ENCODE results near the gene CXXC5.

The CXXC5 gene

DNA sequence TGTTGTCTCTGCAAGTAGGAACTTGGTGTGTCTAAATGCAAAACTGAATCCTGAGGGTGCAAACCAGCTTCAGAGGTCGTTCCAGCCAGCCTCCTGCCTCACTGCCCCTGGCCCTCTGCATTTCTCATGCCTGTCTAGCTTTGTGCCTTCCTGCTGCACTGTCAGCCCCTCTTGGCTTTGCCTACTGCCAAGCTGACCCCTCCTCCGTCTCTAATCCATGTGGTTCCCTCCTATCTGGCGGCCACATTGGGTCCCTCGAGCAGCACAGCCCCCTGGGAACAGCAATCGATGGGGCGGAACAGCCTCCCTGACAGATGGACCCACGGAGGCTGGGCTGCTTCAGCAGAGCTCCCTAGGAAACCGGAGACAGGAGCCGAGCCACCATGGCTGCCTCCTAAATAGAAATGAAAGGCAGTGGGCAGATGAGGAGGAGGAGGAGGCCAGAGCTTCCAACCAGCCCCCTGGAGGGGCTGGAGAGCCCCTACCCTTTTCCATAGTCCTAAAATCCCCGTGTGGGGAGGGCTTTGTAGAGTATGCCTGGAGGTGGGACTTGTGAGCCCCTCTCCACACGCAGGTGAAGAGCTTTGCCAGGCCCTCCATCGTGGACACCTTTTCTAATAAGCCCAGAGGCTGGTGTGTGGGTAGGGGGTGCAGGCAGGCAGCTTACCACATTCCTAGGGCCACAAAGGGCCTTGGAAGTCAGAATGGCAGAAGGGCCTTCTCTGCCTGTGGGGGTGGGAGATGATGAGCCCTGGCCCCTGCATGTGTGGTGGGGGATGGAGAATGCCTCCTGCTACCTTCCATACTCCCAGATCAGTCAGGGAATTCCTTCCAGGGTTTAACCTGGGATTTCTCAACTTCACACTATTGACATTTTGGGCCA, 9.2 kb upstream of the CXXC5 start:
- no peak for DNase-seq

DNA sequence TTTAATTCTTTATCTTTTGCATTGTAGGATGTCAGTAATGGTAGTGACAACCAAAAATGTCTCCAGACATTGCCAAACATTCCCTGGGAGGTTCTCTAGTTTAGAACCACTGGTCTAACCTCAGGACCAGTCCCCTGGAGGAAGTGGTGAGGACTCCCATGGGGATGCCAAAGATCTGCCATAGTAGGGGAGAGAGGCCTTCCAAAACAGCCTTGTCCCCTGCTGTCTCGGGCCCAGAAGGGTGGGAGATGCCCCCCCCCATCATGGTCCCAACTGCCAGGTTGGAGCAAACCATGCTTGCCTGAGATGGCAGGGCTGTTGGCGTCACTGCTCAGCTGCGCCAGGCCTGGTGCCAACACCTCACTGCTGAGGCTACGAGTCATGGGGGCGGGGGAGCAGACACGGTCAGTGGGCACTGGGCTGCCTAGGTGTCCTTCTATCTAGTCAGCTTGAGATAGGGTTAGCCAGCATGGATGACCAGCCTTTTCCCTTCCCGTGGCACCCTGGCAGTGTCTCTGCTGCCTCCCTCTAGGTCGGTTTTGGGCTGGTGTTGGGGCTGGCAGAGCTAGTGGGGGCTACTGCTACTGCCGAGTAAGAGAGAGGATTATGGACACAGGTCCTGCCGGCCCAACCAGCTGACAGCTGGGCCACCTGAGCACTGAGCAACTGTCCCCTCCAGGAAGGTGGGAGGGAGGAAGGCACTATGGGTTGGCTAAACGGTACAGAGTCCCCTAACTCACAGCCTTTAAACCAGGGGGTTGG, 8.3 kb upstream of the CXXC5 start:
- DNase-seq = no peak

DNA sequence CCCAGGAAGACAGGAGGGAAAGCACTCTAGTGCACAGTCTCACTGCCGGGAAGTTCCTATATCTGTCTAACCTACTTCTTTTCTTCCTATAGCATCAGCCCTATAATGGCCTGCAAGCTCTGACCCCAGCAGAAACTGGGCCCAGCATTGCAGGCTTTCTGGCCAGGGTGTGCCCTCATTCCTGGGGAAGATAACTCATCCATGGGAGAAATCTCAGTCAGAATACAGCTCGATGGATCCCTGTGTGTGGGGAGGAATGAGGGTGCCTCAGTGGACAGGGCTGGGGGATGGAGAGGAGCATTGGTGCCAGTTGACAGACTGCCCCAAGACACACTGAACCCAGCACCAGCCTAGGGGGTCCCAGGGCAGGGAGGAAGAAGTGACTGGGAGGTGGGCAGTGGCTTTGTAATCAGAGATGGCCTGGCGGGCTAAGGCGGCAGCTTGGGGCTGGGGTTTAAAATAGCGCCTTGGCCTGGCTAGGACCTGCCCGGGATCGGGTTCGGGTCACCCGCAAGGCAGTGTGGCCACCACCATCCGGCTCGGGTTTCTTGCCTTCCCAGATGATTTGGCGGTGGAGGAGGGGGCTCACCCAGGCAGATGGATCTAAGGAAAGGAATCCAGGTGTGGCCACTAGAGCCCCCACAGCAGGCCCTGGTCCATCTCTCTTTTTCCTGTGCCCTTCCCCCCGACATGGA, 7.6 kb upstream of the CXXC5 start:
- no peak for DNase-seq

DNA sequence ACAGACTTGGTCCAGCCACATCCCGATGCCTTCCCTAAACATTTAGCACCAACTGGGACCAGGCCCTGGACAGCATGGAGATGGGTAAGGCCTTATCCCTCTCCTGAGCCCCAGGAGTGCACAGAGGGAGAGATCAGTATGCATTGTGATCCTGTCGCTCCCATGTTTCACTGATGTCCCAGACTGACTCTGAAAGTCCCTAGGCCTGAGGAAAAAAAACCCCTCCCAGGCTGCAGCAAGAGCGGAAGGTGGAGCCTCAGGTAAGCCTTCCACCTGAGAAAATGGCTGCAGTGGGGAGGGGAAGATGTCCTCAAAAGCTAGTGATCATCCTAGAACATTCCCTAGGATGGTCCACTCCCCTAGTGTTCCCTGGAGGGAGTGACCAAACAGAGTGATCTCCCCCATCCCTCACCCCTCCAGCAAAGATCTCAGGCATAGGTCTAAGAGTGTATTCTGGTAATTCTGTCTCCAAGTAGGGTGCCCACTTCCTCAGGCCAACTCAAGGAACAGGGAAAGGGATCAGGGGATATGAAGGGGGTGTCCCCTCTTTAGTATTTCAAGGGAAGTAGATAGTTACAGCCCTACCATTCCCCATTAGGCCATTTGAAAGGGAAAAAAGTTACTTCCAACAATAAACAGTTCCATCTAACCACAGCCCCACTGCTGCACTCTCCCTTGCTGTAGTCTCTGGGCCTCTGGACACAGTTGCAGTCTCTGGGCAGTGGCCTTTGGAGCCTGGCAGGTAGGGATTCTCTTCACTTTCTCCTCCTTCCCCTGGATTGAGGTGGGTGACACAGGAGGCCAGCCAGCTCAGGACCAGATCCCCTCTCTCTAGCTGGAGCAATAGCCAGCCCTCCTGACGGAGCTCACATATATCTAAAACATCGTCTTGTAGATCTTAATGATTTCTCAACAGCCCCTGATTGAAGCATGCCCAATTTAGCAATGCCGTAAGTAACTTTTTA, 6.8 kb upstream of the CXXC5 start:
- DNase-seq = no peak

- DNase-seq = no peak
Observed at GRCh38 chr5:139642213-139642612, 5.9 kb upstream of the CXXC5 start.

GRCh38 chr5:139642891-139643871, 5.0 kb upstream of the CXXC5 start:
- DNase-seq = no peak

DNA sequence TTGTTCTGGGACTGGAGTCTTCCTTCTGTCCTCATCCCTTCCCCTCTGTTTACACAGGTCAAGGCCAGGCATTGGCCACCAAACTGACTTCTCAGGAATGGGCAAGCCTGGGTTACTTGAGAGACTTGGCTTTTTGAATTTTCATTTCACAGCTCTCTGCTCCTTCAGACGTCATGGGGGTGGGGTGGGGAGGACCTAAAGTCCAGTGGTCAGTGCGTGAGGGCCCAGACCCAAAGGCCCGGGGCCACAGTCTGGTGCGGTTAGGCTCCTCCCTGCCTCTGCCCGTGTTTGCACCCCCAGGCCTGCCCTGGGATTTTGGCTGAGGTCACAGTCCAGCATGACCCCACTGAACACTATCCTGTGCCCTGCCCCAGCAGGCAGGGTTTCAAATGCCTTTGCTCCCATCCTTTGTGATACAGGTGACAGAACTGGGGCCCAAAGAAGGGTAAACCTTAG, 4.1 kb upstream of the CXXC5 start:
- DNase-seq = no peak

GRCh38 chr5:139644646-139645429, 3.3 kb upstream of the CXXC5 start:
- no peak for DNase-seq

DNA sequence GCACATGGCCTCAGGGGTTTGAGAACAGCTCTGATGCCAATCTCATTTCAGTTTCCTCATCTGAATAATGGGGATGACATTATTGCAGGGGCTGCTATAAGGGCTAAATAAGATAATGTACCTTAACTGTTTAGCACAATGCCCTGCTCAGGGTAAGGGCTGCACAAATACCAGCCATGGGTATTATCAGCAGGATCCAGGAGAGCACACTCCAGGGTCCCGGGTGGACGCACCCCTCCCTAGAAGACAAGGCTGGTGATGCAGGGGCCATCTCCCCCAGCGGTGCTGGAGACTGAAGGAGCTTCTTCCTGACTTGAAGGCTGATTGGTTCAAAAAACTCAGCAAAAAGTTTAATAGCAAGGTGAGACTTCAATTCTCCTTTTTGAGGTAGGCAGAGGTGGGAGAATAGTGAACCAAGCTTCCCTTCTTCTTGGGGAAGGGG, 2.7 kb upstream of the CXXC5 start:
- no peak for DNase-seq

DNA sequence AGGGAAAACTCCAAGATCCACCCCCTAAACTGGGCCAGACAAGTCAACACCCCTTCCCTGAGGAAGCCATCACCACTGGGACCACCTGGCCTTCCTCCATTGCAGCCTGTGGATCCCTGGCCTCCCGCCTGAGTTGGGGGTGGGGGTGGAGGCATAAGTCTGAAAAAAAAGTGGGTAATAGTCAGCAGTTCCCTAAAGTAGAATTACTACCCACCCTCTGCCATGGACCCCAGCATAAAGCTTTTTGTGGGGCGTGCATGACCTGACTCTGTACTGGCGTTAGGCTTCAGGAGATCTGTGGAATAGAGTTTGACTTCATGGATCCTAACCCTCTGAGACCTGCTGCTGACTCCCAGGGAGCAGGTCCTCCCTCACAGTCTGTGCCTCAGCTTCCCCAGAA, 2.0 kb upstream of the CXXC5 start:
- no peak for DNase-seq

DNA sequence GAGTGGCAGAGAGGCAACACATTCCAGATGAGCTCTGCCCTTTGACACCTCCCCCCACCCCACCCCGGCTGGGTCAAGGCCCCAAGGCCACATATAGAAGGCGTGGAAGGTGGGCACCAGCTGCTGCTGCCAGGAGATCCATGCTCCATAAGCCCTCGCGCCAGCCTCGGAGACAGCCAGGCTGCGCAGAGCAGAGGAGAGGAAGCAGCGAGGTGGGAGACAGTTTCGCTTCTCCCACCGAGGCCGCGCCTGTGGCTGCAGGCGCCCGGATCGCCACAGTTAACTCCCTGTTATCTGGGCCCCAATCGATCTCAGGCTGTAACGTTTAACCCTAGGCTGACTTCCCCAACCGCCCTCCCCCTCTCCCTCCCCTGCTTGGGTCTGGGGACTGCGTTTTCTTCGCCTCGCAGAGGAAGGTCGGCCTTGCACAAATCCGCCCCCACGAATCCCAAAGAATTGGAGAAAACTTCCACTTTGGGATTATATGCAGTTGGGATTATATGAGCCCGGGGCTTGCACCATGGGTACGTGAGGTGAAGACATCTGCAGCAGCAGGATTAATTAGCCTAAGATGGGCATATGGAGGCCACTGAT, 1.1 kb upstream of the CXXC5 start:
- no peak for DNase-seq

DNA sequence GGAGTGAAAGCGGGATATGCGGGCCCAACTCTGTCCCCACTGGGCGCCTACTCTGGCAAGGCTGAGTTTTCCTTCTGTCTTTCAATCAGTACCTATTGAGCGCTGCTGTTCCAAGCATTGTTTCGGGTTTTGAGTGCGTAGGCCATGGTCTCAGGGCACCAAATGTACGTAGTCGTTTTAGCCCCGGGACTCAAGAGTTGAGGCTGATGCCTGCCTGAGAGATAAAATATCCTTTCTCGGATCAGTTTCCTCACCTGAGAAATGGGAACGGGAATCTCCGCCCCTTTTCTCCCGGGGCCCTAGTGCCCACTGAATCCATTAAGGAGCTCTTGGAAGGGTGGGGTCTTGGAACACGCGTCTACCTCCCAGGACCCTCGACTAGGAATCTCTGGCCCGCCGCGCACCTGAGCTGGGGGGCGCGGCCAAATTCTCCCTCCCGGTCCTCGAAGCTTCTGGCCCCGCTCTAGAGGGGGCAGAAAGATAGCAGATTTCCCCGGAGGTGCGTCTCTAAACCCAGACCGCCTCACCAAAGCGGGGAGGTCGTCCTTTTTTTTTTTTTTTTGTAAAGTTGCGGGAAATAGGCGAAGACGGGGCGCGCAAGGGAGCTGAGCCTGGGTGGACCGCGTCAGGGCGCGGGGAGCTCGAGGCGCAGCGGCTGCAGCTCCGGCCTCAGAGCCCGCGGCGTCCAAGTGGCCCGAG, 494 bp upstream of the CXXC5 start:
- DNase-seq = no peak

GRCh38 chr5:139649082-139649991, 1.2 kb downstream of the CXXC5 start:
- DNase-seq = no peak

DNA sequence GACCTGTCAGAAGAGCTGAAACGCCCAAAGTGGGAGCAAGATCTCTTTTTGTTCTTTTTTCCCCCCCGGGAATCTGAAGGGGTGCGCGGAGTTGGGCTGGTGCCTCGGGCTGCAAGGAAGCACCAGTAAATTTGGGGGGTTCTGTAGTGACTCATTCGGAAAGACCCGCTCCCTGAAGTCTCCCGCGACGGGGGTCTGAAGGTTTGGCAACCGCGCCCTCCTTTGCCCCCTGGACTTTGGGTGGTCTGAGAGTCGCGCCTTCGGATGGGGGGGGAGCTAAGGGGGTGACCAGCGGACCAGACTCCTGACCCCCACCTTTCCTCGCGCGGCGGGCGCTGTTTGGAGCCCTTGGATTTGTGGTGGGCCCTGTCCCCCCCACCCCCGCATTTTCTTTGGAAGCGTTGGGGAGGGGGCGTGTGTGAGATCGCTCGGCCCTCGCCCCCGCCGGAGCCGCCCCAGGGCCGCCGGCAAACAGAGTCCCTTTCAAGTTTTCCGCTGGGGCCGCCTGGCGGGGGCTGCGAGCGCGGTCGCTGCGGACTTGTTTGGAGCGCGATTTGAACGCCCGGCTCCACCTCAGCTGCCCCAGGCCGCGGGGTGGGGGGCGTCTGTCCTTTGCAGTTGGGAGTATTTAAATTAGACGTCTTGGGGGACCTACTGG, 2.0 kb downstream of the CXXC5 start:
- DNase-seq = no peak

DNA sequence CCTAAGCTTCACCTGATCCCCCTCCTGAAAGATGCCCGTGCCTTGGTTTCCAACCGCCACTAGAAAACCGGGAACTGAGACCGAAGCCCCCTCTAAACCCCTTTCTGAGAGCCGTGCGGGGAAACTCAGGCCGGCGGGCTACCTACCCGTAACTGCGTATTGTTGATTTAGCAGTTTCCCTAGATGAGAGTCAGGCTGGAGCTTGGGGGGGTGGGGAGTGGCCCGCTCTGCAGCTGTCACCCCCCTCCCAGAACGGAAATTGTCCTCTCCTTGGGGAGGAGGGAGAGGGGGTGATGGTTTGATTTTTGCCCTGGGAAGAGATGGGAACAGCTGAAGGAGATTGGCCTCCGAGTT, 2.5 kb downstream of the CXXC5 start:
- DNase-seq = no peak

GRCh38 chr5:139651043-139651834, 3.1 kb downstream of the CXXC5 start:
- DNase-seq = no peak

Data from stimulated activated CD4-positive, alpha-beta T cell treated with anti-CD3 and anti-CD28 coated beads, Interleukin-4, amount 100 ng/mL, for 4 hours (primary cell).